Measurements from ENCODE around the gene PRAC1.

DNA sequence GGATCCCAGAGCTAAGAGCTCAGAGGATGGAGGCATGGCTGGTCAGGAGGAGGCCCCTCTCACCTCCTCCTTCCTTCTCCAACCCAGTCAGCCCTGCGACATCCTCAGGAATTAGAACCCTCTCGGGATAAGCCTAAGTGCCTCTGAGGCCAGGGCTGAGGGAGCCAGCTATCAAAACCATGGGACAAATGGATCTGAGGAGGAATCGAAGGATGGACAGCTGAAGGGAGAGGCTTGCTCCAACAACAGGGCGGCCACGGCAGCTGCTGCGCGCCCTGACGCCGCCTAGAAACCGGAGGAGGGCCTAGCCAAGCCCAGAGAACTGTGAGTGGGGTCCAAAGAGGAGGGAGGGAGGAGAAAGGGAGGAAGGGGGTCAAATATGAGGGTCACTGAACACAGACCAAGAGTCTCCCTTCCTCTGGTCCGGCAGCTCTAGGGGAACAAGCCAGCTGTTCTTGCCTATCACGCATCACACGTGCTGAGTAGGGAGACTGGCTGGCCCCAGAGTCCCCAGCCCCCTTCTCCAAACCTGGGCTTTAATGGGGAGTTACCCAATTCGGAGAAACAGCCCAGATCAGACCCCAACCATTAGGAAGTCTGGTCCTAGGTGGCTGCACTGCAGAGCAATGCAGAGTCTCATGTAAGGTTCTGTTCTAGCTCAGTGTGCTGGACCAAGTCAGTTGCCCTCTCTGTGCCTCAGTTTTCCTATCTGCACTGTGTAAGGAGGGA, 12.2 kb upstream of the PRAC1 start:
- no peak for TF ChIP-seq POLR2A (IDR thresholded peaks at IDR 0.05)
- TF ChIP-seq, protein P1, sequence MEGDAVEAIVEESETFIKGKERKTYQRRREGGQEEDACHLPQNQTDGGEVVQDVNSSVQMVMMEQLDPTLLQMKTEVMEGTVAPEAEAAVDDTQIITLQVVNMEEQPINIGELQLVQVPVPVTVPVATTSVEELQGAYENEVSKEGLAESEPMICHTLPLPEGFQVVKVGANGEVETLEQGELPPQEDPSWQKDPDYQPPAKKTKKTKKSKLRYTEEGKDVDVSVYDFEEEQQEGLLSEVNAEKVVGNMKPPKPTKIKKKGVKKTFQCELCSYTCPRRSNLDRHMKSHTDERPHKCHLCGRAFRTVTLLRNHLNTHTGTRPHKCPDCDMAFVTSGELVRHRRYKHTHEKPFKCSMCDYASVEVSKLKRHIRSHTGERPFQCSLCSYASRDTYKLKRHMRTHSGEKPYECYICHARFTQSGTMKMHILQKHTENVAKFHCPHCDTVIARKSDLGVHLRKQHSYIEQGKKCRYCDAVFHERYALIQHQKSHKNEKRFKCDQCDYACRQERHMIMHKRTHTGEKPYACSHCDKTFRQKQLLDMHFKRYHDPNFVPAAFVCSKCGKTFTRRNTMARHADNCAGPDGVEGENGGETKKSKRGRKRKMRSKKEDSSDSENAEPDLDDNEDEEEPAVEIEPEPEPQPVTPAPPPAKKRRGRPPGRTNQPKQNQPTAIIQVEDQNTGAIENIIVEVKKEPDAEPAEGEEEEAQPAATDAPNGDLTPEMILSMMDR (IDR thresholded peaks at IDR 0.05): no peak
- TF ChIP-seq EP300 (IDR thresholded peaks at IDR 0.05): no peak

All from tibial nerve (tissue), 4 donors.